Measurements from ENCODE around the gene C1orf21.

Gene C1orf21

GRCh38 chr1:184672013-184672726 is 285.3 kb downstream of the C1orf21 start:
- DNase-seq: no peak

GRCh38 chr1:184673305-184673704 is 286.5 kb downstream of the C1orf21 start:
- no peak for DNase-seq

GRCh38 chr1:184677344-184677743 is 290.5 kb downstream of the C1orf21 start:
- no peak for DNase-seq

Data from retina (tissue), 1 donor.